ENCODE data around the gene PRKAR1B. TPM values are rescaled to one million over a fixed set of nuclear protein-coding genes. Genes with fewer than 3 reads are reported as not detected.

PRKAR1B gene
- total RNA-seq, 1 experiment from 2014 or later = 62.0 TPM

DNA sequence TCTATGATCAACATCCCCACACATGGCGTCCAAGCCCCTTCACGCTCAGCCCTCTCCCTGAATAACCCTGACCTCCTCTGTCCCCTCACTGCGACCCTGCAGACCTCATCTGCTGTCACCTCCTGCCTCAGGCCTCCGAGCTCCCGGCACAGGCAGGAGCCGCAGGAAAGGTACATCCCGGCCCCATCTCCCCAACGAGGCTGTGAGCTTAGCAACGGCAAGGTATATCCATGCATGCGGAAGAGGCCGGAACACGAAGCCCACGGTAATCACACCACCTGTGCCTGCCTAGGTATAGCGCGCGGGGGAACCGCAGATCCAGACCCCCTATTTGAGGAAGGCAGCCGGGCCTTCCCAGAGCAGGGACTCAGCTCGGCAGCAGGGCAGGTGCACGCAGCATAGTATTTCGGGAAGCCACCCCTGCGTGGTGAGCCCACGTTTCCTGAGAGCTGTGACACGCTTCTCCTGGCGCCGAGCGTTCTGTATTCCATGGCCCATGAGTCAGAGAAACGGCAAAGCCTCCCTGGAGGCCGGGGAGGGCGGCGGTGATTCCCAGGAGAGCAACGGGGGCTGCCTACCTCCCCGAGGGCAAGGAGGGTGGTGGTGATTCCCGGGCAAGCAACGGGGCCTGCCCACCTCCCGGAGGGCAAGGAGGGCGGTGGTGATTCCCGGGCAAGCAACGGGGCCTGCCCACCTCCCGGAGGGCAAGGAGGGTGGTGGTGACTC is 50.7 kb downstream of the PRKAR1B start:
- Histone ChIP-seq H3K9me3 (ENCODE audit: control insufficient read depth, insufficient read depth, low read depth, low read length) (no peaks in the 10 kb centered on the region), H3K4me1 (ENCODE audit: control insufficient read depth, insufficient read depth, low read length) (no peaks in the 10 kb centered on the region), H3K36me3 (ENCODE audit: control insufficient read depth, insufficient read depth, low read length) (no peaks in the 10 kb centered on the region), H3K27me3 (ENCODE audit: control insufficient read depth, insufficient read depth, low read length) (no peaks in the 10 kb centered on the region), H3K4me3 (ENCODE audit: low read depth in 2 of 2, low read length in 2 of 2) (no peak overlapping the region), H3K27ac (ENCODE audit: low read length) (no peak overlapping the region)
- ATAC-seq (no peak), DNase-seq (ENCODE audit: low read depth, low spot score) (no peak)
- intact Hi-C loops (cut with micrococcal nuclease; ENCODE audit: unreplicated experiment) (no loop called here), in situ Hi-C loops (cut with HindIII; ENCODE audit: low pct_unique_long_range_greater_than_20kb, low sequenced_read_pairs) (no loop called here)
- BruUV-seq (replicated peaks) = no TSS peak
- TF ChIP-seq POLR2AphosphoS5 (IDR thresholded peaks at IDR 0.05; ENCODE audit: low read depth, low read length) (no peak), TCF7L2 (IDR thresholded peaks at IDR 0.05; ENCODE audit: low read depth, low read length) (no peak), SIN3A (IDR thresholded peaks at IDR 0.05; ENCODE audit: borderline replicate concordance, insufficient read depth, low read depth, low read length) (no peak)
- TF ChIP-seq, protein P1, sequence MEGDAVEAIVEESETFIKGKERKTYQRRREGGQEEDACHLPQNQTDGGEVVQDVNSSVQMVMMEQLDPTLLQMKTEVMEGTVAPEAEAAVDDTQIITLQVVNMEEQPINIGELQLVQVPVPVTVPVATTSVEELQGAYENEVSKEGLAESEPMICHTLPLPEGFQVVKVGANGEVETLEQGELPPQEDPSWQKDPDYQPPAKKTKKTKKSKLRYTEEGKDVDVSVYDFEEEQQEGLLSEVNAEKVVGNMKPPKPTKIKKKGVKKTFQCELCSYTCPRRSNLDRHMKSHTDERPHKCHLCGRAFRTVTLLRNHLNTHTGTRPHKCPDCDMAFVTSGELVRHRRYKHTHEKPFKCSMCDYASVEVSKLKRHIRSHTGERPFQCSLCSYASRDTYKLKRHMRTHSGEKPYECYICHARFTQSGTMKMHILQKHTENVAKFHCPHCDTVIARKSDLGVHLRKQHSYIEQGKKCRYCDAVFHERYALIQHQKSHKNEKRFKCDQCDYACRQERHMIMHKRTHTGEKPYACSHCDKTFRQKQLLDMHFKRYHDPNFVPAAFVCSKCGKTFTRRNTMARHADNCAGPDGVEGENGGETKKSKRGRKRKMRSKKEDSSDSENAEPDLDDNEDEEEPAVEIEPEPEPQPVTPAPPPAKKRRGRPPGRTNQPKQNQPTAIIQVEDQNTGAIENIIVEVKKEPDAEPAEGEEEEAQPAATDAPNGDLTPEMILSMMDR (IDR thresholded peaks at IDR 0.05) = no peak
- TF ChIP-seq, protein P2, sequence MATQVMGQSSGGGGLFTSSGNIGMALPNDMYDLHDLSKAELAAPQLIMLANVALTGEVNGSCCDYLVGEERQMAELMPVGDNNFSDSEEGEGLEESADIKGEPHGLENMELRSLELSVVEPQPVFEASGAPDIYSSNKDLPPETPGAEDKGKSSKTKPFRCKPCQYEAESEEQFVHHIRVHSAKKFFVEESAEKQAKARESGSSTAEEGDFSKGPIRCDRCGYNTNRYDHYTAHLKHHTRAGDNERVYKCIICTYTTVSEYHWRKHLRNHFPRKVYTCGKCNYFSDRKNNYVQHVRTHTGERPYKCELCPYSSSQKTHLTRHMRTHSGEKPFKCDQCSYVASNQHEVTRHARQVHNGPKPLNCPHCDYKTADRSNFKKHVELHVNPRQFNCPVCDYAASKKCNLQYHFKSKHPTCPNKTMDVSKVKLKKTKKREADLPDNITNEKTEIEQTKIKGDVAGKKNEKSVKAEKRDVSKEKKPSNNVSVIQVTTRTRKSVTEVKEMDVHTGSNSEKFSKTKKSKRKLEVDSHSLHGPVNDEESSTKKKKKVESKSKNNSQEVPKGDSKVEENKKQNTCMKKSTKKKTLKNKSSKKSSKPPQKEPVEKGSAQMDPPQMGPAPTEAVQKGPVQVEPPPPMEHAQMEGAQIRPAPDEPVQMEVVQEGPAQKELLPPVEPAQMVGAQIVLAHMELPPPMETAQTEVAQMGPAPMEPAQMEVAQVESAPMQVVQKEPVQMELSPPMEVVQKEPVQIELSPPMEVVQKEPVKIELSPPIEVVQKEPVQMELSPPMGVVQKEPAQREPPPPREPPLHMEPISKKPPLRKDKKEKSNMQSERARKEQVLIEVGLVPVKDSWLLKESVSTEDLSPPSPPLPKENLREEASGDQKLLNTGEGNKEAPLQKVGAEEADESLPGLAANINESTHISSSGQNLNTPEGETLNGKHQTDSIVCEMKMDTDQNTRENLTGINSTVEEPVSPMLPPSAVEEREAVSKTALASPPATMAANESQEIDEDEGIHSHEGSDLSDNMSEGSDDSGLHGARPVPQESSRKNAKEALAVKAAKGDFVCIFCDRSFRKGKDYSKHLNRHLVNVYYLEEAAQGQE (IDR thresholded peaks at IDR 0.05; ENCODE audit: insufficient read depth in 1 of 2, low read depth in 2 of 2, low read length in 1 of 2) = no peak
- ChIA-PET POLR2A (no interaction called here), CTCF (no interaction called here)

DNA sequence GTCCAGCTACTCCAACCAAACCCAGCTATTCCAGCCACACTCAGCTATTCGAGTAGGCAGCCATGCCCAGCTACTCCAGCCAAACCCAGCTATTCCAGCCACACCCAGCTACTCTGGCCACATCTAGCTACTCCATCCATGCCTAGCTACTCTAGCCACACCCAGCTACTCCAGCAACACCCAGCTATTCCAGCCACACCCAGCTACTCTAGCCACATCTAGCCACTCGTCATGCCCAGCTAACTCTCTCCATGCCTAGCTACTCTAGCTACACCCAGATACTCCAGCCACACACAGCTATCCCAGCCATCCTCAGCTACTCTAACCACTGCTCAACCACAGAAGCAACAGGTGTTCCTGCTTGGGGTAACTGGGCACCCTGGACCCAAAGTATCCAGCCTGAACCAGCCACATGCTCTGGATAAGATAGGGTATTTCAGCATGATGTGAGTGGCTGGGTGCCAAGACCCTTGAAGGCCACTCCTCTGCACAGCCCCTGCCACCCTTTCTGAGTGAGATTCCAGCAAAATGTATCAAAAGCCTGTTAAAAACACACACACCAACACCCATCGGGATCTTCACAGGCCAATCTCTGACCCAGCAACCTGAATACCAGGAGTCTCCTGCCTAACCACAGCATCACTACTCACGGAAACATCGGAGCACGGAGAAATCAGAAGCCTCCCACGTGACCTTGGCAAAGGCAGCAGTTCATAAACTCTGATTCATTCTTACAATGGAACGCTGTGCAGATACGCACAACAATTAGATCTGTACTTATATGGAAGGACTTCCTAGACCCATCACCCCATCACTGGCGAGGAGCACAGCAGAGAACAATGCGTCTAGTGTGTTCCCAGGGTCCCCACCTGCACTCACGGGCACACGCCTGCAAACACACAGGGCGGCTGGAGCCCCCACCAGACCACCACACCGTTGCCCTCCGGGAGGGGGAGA is 52.3 kb downstream of the PRKAR1B start:
- in situ Hi-C loops (cut with HindIII; ENCODE audit: low pct_unique_long_range_greater_than_20kb, low sequenced_read_pairs) = no loop called here

More for the DNA sequence above, 52.3 kb downstream of the PRKAR1B start:
- Histone ChIP-seq H3K4me1 (ENCODE audit: control insufficient read depth, insufficient read depth, low read length) (no peaks in the 10 kb centered on the region), H3K4me3 (ENCODE audit: low read depth in 2 of 2, low read length in 2 of 2) (no peak overlapping the region), H3K9me3 (ENCODE audit: control insufficient read depth, insufficient read depth, low read depth, low read length) (no peaks in the 10 kb centered on the region), H3K36me3 (ENCODE audit: control insufficient read depth, insufficient read depth, low read length) (no peaks in the 10 kb centered on the region), H3K27ac (ENCODE audit: low read length) (no peak overlapping the region), H3K27me3 (ENCODE audit: control insufficient read depth, insufficient read depth, low read length) (no peaks in the 10 kb centered on the region)
- TF ChIP-seq TCF7L2 (IDR thresholded peaks at IDR 0.05; ENCODE audit: low read depth, low read length) (no peak), SIN3A (IDR thresholded peaks at IDR 0.05; ENCODE audit: borderline replicate concordance, insufficient read depth, low read depth, low read length) (no peak), POLR2AphosphoS5 (IDR thresholded peaks at IDR 0.05; ENCODE audit: low read depth, low read length) (no peak)
- TF ChIP-seq, protein P2 (IDR thresholded peaks at IDR 0.05; ENCODE audit: insufficient read depth in 1 of 2, low read depth in 2 of 2, low read length in 1 of 2) = no peak
- TF ChIP-seq, protein P1 (IDR thresholded peaks at IDR 0.05) = no peak
- ATAC-seq (no peak), DNase-seq (ENCODE audit: low read depth, low spot score) (no peak)
- intact Hi-C loops (cut with micrococcal nuclease; ENCODE audit: unreplicated experiment) = no loop called here
- ChIA-PET POLR2A (no interaction called here), CTCF (no interaction called here)
- BruUV-seq (replicated peaks) = no TSS peak
